Subcutaneous adipose tissue (tissue), 4 donors: Measurements from ENCODE around the gene COX5A. TPM values are rescaled to one million over a fixed set of nuclear protein-coding genes. Genes with fewer than 3 reads are reported as not detected.

ENCODE experiments used
- total RNA-seq, 4 donors: library from RNA; depleted of rRNA; stranded (reverse); fragments of >200 nt; gene quantifications; one replicate each; pipeline ENCODE4 v1.1.0, GENCODE V29; 2016
- TF ChIP-seq, protein P1 (sequence below): fragments of 450-650 bp; IDR thresholded peaks from one replicate; pipeline ENCODE4 v1.5.1; 2016; ENCODE audit warnings: low read depth, mild to moderate bottlenecking, control low read depth, antibody characterized with exemption, moderate library complexity

The COX5A gene
- 100 to 1,000 TPM in 1 of 4 donors, 10 to 100 TPM in 3; 72.4 to 108 (median 97.1) TPM for total RNA-seq

DNA sequence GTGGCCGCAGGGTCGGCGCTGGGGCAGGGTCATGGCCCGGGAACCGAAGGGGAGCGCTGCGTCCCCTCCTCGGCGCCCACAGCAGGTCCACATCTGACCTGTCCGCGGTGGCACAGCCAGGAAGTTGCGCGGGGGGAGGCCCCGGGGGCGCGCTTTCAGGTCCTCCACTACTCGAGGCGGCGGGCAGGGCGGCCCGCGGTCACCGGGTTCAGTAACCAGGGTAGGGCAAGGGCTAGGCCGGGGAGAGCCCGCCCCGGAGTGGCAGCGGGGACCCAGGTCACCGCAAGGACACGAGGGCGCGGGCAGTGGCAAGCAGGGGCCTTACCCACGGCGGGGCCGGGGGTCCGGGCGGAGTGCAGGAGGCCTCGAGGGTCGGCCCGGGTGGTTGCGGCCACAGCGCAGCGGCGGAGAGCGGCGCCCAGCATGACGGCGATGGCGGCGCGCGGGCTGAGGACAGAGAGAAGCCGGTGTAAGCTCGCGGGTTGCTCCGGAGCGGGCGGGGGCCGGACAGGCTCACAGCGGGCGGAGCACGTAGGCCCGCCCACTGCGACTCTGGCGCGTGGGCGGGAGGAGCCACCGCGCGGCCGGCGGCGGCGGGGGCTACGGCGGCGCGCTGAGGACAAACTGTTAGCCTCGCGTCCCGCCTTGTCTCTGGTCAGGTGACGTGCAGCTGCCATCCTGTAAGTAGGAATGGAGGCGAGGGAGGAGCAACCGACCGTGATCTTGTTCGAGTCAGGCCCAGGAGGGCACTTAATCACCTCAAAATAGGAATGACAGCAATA, at the start of gene COX5A:
Gene COX5A (minus strand): TSS at position 484 of the 782 bp plus-strand sequence. CDS start 59 bp downstream, at position 425.
- TF ChIP-seq, protein P1, sequence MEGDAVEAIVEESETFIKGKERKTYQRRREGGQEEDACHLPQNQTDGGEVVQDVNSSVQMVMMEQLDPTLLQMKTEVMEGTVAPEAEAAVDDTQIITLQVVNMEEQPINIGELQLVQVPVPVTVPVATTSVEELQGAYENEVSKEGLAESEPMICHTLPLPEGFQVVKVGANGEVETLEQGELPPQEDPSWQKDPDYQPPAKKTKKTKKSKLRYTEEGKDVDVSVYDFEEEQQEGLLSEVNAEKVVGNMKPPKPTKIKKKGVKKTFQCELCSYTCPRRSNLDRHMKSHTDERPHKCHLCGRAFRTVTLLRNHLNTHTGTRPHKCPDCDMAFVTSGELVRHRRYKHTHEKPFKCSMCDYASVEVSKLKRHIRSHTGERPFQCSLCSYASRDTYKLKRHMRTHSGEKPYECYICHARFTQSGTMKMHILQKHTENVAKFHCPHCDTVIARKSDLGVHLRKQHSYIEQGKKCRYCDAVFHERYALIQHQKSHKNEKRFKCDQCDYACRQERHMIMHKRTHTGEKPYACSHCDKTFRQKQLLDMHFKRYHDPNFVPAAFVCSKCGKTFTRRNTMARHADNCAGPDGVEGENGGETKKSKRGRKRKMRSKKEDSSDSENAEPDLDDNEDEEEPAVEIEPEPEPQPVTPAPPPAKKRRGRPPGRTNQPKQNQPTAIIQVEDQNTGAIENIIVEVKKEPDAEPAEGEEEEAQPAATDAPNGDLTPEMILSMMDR = no peak

DNA sequence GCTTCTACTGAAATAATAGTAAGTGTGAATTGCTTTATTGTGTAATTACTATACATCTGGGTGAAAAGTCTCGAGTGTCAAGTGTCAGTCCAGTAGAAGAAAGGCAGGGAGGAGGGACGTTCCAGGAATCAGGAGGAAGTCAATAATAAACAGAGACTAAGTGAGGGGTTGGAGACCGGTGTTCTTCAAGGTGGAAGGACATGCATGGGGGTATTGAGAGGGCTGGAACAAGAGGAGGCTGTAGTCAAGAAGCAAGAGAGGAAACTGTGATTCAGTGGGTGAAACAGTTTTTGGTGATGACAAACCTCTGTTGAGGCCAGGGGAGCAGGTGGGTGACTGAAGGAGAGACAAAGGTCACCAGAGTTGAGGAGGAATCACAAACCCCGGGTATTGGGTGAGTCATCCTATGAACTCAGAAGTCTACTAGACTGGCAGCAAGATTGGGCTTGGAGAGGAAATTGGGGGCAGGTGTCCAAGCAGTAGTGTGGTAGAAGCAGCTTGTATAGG, 45.9 kb upstream of the COX5A start:
- TF ChIP-seq, protein P1 = no peak

DNA sequence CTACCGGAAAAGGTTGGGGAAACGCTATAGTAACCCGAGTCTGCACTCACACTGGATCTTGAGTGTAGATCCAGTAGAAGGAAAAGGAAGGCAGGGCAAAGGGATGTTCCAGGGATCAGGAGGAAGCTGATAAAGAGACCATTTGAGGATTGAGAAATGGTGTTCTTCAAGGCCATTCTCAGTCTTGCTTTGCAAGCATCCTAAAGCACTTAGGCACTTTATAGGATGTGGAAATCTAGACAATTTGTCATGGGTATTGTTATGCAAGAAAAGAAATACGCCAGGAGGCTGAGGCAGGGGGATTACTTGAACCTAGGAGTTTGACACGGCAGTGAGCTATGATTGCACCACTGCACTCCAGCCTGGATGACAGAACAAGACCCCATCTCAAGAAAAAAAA, 44.3 kb upstream of the COX5A start:
- TF ChIP-seq, protein P1 = no peak

DNA sequence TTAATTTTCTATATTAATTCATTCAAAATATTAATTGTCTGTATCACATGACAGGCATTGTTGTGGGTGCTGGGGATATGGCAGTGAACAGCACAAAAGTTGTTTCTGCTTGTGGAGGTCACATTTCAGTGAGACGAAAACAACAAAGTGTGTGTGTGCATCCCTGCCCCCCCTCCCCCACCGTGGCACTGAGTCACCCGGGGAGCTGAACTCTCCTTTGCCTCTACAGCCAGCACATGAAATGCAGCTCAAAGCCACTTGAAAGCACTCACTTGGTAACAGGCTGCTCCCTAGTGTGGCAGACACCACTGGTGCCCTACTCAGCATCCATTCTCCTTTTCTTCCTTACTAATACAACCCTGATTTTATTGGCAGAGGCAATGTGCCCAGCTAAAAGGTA, 40.6 kb upstream of the COX5A start:
- TF ChIP-seq, protein P1 = no peak

DNA sequence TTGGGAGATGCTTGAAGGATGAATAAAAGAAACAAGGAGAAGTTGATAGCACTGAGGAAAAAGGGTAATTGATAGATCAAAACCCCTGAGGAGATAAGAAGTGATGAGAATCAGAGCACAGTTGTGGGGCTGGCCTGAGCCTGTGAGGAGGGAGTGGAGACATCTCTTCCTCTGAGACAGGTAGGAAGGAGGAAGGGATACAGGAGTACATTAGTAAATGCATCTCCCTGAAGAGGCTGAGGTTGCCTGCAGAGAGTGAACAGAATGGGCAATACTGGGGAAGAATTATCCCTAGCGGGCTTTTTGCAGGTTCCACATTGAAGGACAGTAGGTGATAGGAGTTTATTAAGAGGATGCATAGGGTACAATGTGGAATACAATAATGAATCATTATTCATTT, 40.2 kb upstream of the COX5A start:
- TF ChIP-seq, protein P1 = no peak

DNA sequence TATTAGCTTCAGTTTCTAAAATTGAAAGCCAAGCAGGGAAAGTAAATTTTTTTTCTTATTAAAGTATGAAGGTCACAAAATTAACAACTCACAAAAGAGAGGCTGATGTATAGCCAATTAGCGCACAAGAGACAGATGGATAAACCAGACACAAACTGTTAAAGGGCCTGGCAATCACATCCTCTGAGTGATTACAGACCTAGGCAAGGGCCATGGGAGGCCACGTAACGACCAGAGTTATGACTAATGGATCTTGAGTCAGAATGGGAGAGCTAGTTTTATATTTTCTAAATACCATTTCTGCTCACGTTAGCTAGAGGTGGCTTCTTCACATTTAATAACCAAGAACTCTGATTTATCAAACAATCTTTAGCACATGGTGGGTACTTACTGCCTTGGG, 39.7 kb upstream of the COX5A start:
- TF ChIP-seq, protein P1 = no peak

DNA sequence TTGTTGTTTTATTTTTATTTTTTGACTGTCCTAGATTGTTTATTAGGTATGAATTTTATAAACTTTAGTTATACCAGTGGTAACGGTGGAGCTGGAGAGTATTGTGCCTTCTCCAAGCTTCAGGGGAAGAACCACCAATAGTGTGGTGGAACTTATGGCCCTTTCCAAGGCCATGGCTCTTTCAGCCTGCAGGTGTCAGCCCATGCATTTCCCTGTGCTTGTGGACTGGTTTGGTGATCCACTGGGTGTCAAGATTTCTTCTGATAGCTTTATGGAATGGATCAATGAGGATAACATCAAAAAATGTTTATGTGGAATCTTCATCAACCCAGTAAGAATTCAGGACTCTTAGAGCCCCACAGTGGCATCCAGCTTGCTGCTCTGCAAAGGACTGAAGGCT, 38.3 kb upstream of the COX5A start:
- TF ChIP-seq, protein P1 = no peak
